Bronchus fibroblast of lung (primary cell): ENCODE measurements around the gene AGXT. TPM values are rescaled to one million over a fixed set of nuclear protein-coding genes. Genes with fewer than 3 reads are reported as not detected.

Experiments used
- total RNA-seq: library from RNA; depleted of rRNA; stranded (reverse); fragments of >200 nt; gene quantifications from 2 replicates; pipeline ENCODE4 v1.2.3, GENCODE V29; 2015

Gene AGXT
- 0.15 TPM in 1 of 2 replicates, not detected in the other for total RNA-seq

DNA sequence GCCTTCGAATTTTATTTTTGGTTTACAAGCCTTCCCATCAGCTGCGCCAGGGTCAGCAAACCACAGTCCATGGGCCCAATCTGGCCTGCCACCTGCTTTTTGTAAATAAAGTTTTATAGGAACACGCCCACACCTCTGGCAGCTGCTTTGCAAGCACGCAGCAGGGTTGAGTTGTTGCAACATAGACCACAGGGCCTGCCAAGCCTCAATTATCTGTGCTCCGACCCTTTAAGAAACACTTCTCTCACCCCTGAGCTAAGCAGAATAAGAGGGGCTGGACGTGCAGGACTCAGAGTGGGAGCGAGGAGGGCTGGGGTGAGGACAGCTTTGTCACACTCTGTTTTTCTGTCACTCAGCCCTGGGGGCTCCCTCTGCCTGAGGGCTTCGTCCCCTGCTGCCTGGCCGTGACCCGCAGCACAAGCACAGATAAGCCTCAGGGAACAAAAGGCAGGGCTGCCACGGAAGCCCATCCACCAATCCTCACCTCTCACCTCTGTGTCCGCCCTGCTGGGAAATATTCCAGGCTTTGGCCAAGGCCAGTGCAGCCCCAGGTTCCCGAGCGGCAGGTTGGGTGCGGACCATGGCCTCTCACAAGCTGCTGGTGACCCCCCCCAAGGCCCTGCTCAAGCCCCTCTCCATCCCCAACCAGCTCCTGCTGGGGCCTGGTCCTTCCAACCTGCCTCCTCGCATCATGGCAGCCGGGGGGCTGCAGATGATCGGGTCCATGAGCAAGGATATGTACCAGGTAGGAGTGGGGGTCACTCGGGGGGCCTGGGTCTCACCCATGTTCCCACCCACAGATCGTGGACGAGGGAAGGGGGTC is at the start of gene AGXT:
Gene AGXT (plus strand): TSS at position 539 of the 823 bp plus-strand sequence. CDS start 42 bp downstream, at position 581.

DNA sequence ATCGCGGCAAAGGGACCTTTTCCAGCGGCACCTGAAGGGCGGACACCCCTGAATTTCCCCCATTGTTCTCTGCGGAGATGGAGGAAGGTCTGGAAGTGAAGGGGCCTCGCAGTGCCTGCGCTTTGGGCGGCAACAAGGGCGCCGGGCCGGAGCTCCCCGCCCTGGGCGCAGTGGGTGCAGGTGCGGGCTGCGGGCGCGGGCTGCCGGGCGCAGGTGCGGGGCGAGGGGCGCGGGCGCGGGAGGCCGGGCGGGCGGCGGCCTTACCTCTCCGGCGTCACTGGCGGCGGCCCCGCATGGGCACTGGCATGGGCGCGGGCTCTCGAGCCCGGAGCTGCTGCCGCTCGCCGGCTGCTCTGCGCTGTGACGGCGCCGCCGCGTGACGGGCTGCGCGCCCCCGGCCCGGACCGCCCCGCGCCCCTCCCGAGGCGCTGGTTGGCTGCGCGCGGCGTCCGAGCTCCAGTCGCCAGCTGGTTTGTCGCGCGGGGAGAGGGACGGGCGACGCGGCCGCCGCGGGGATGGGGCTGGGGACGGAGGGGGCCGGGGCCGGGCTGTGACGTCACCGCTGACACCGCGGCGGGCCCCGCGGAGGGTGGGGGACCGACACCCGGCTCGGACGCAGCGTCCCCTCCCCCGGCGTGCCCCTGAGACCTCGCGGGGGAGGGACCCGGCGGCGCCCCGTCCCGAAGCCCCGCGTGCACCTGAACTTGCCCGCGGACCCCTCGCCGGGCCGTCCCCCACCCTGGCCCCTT is 48.6 kb upstream of the AGXT start, which contains the start of gene KIF1A:
Gene KIF1A (minus strand): TSS at position 362 of the 749 bp plus-strand sequence. CDS start 22,467 bp downstream, outside the sequence.

DNA sequence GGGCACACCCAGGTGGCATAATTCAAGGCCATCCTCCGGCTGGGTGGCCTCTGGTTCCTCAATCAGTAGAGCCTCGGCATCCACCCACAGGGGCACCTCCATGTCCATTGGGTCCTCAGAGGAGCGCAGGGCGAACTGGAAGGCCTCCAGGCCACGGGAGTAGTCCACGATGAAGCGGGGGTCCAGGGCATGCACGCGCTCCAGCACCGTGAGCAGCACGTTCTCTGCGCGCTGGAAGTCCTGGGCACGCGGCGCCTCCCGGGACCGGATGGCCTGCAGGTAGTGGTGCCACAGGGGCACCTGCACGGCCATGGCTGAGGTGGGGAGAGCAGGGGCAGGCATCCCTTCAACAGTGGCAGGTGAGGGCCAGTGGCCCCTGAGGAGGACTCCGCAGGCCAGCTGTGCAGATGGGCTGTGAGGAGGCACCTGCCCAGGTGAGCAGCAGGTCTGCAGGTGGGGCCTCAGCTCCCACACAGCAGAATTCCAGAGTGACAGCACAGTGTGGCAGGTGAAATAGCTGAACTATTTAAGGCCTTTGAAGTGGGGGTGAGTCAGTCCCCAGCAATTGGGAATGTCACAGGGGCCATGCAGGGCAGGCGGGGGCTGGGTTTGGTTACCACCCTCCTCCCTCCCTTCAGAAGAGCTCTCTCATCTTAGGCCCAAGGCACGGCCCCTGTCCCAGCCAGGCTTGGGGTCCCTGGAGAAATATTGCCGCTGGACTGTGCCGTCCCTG is 27.2 kb downstream of the AGXT start, which contains the start of gene MAB21L4:
Gene MAB21L4 (minus strand): TSS at position 501 of the 733 bp plus-strand sequence. CDS start 159 bp downstream, at position 342.

DNA sequence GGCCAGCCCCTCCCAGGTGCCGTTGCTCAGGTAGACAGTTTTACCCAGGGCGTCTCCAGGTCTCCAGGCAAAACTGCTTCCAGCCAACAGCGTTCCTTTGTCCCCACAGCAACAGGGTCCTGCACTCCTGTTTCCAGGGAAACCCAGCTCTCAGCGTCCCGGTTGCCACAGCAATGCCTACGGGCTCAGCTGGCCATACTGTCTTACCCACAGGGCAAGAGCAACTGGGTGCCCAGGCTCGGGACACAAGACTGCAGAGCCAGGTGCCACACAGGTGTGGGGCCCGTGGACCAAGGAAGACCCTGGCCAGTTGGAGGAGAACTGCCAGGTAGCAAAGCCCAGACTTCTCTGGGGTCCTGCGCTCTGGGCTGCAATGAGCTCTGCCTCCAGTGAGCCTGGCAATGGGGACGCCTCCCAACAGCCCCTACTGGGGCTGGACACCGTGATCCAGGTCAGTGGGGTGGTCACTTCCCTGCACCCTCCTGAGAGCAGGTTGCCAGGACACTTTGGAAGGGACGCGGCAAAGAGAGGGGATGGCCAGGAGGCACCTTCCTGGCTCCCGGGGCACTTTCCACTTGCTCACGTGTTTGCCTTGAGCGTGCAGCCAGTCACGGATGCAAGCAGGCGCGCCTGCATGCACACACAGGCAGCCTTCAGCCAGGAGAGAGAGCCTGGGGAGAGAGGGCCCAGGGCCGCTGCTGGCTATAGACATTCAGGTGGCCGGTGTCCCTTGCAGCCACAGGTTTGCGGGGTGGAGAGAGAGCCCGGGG is 37.7 kb downstream of the AGXT start, which contains the start of gene CROCC2:
Gene CROCC2 (plus strand): TSS at position 196 of the 770 bp plus-strand sequence. CDS start 178 bp downstream, at position 374.

Other genes with a start within 250 kb of the AGXT start
- gene GPR35, start 243.3 kb upstream of the AGXT start, total RNA-seq = under 0.01 and 0.15 TPM in 2 replicates
- not detected in 2 replicates for gene AQP12B, start 185.9 kb upstream of the AGXT start, total RNA-seq
- gene AQP12A, start 177.0 kb upstream of the AGXT start, total RNA-seq = not detected in 2 replicates
- 0.17 TPM in 1 of 2 replicates, not detected in the other for gene KIF1A, start 48.6 kb upstream of the AGXT start, total RNA-seq
- not detected in 2 replicates for gene MAB21L4, start 27.3 kb downstream of the AGXT start, total RNA-seq
- gene CROCC2, start 37.5 kb downstream of the AGXT start, total RNA-seq = not detected in 2 replicates
- 8.6 and 9.1 TPM in 2 replicates for gene SNED1, start 129.8 kb downstream of the AGXT start, total RNA-seq
- gene MTERF4, start 233.5 kb downstream of the AGXT start, total RNA-seq = 24.7 and 27.6 TPM in 2 replicates